Mesendoderm (in vitro differentiated cells): Measurements from ENCODE around the gene C10orf67.

Experiments
- DNase-seq: peaks from one replicate; pipeline ENCODE4 v3.0.0; 2013
- H2AK5ac ChIP-seq: 2 replicates; pipeline ENCODE4 v1.6.1; 2013; ENCODE audit warnings: low read length, inconsistent platforms
- H2BK120ac ChIP-seq: 2 replicates; pipeline ENCODE4 v1.6.1; 2013; ENCODE audit warnings: low read depth, mild to moderate bottlenecking, low read length, moderate library complexity, mixed read lengths
- H2BK15ac ChIP-seq: replicated peaks from 2 replicates; pipeline ENCODE4 v1.6.1; 2013; ENCODE audit warnings: low read depth, mild to moderate bottlenecking, moderate library complexity
- H2BK5ac ChIP-seq: 2 replicates; pipeline ENCODE4 v1.6.1; 2013; ENCODE audit warnings: low read length, inconsistent platforms
- H3K18ac ChIP-seq: 2 replicates; pipeline ENCODE4 v1.6.1; 2013; ENCODE audit warnings: mild to moderate bottlenecking, low read length, mixed read lengths
- H3K23ac ChIP-seq: one replicate; pipeline ENCODE4 v1.6.1; 2013; ENCODE audit warnings: low read length
- H3K27ac ChIP-seq: 2 replicates; pipeline ENCODE4 v1.5.1; 2013; ENCODE audit warnings: low read depth, mild to moderate bottlenecking, inconsistent platforms, low read length, moderate library complexity
- H3K27me3 ChIP-seq: 2 replicates; pipeline ENCODE4 v1.6.1; 2013; ENCODE audit warnings: low read length, control low read depth, mild to moderate bottlenecking, inconsistent platforms; ENCODE audit not compliant: insufficient read depth, poor library complexity
- H3K36me3 ChIP-seq: 2 replicates; pipeline ENCODE4 v1.6.1; 2013; ENCODE audit warnings: low read length, inconsistent platforms; ENCODE audit not compliant: control insufficient read depth, insufficient read depth
- H3K4ac ChIP-seq: one replicate; pipeline ENCODE4 v1.6.1; 2013; ENCODE audit warnings: low read depth, mild to moderate bottlenecking, low read length, moderate library complexity
- H3K4me1 ChIP-seq: 2 replicates; pipeline ENCODE4 v1.6.1; 2013; ENCODE audit warnings: low read depth, low read length, inconsistent platforms; ENCODE audit not compliant: control insufficient read depth
- H3K4me2 ChIP-seq: 2 replicates; pipeline ENCODE4 v1.6.1; 2013; ENCODE audit warnings: low read length
- H3K4me3 ChIP-seq: 2 replicates; pipeline ENCODE4 v1.5.1; 2013; ENCODE audit warnings: mild to moderate bottlenecking, low read length
- H3K56ac ChIP-seq: one replicate; pipeline ENCODE4 v1.6.1; 2013; ENCODE audit warnings: low read length
- H3K79me1 ChIP-seq: 2 replicates; pipeline ENCODE4 v1.6.1; 2013; ENCODE audit warnings: low read length, inconsistent platforms
- H3K79me2 ChIP-seq: 2 replicates; pipeline ENCODE4 v1.6.1; 2013; ENCODE audit warnings: mild to moderate bottlenecking, low read length; ENCODE audit not compliant: control insufficient read depth, insufficient read depth
- H3K9ac ChIP-seq: 2 replicates; pipeline ENCODE4 v1.6.1; 2013; ENCODE audit warnings: low read length, inconsistent platforms
- H4K5ac ChIP-seq: one replicate; pipeline ENCODE4 v1.6.1; 2013; ENCODE audit warnings: low read length
- H4K8ac ChIP-seq: one replicate; pipeline ENCODE4 v1.6.1; 2013; ENCODE audit warnings: low read depth, mild to moderate bottlenecking, control low read depth, low read length, moderate library complexity
- WGBS: extraction: QIAGEN DNeasy Blood & Tissue Kit; methylation state at CpG from one replicate; pipeline ENCODE4 v1.1.7; 2013; ENCODE audit warnings: low lambda C conversion rate, missing lambda C conversion rate; ENCODE audit not compliant: insufficient coverage; ENCODE audit errors: extremely low coverage; 5-methylcytosine and 5-hydroxymethylcytosine counted together

The C10orf67 gene

DNA sequence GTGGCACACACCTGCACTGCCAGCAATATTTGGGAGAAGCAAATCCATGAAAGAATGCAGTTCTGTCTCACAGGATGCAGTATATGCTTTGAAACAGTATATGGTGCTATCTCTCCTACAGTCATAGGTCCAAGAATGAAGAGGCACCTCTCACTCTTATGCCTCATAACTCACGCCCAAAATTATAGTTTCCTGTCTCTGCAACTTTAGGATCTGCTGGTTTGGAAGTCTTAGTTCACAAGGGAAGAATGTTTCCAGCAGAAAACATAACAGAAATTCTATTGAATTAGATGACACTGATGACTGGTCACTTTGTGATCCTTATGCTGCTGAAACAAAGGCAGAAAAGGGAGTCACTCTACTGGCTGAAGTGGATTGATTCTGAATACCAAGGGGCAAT lies 5.7 kb downstream of the C10orf67 start:
- no peak for DNase-seq
- Histone ChIP-seq H3K4ac (no peak overlapping the region), H2BK120ac (no peak overlapping the region), H3K79me2 (no peaks in the 10 kb centered on the region), H4K5ac (no peak overlapping the region), H2BK15ac (no peak overlapping the region), H2AK5ac (no peak overlapping the region), H3K27me3 (no peaks in the 10 kb centered on the region), H3K18ac (no peak overlapping the region), H3K56ac (no peak overlapping the region), H3K27ac (no peak overlapping the region), H2BK5ac (no peak overlapping the region), H3K23ac (no peak overlapping the region), H3K4me2 (no peak overlapping the region), H4K8ac (no peak overlapping the region), H3K4me3 (no peak overlapping the region), H3K9ac (no peak overlapping the region), H3K4me1 (no peaks in the 10 kb centered on the region), H3K79me1 (no peaks in the 10 kb centered on the region), H3K36me3 (no peaks in the 10 kb centered on the region)
- no CpG with 5 or more reads among the region's 1 CpG for WGBS

- Histone ChIP-seq H3K4ac (no peak overlapping the region), H2BK120ac (no peak overlapping the region), H3K36me3 (no peaks in the 10 kb centered on the region), H2AK5ac (no peak overlapping the region), H3K79me2 (no peaks in the 10 kb centered on the region), H3K56ac (no peak overlapping the region), H3K4me2 (no peak overlapping the region), H3K4me1 (no peaks in the 10 kb centered on the region), H3K18ac (no peak overlapping the region), H3K27me3 (no peaks in the 10 kb centered on the region), H3K27ac (no peak overlapping the region), H2BK5ac (no peak overlapping the region), H4K8ac (no peak overlapping the region), H4K5ac (no peak overlapping the region), H3K4me3 (no peak overlapping the region), H2BK15ac (no peak overlapping the region), H3K79me1 (no peaks in the 10 kb centered on the region), H3K23ac (no peak overlapping the region), H3K9ac (no peak overlapping the region)
- peak; percentile 78 for DNase-seq
- no CpG with 5 or more reads among the region's 11 CpGs for WGBS
Measured at GRCh38 chr10:23338155-23338828, 6.3 kb downstream of the C10orf67 start.

DNA sequence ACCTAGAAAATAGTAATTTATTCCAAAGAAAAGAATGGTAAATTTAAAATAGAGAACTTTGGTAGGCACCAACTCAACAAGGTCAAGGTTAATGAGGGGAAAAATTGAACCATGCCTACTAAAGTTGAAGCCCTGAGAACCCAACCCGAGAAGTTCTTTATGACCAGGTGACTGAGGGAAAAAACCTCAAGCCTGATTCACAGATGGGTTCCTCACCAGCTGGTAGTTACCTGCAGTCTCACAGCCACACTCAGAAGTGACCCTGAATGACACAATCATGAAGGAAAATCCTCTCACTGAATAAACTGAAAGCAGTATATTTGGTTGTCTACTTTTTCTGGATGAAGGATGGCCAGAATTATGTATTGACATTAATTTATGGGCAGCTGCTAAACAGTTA lies 7.0 kb downstream of the C10orf67 start:
- Histone ChIP-seq H2AK5ac (no peak overlapping the region), H4K5ac (no peak overlapping the region)

GRCh38 chr10:23331567-23332301 lies 12.9 kb downstream of the C10orf67 start:
- Histone ChIP-seq H3K56ac (no peak overlapping the region), H2BK5ac (no peak overlapping the region), H3K27ac (no peak overlapping the region), H3K36me3 (no peaks in the 10 kb centered on the region), H3K4me1 (no peaks in the 10 kb centered on the region), H3K79me2 (no peaks in the 10 kb centered on the region), H3K27me3 (no peaks in the 10 kb centered on the region), H4K8ac (no peak overlapping the region), H3K79me1 (no peaks in the 10 kb centered on the region), H3K4me3 (no peak overlapping the region), H3K23ac (no peak overlapping the region), H2BK15ac (no peak overlapping the region), H3K4me2 (no peak overlapping the region), H3K18ac (no peak overlapping the region), H2AK5ac (no peak overlapping the region), H4K5ac (no peak overlapping the region), H2BK120ac (no peak overlapping the region), H3K4ac (no peak overlapping the region), H3K9ac (no peak overlapping the region)
- no peak for DNase-seq
- no CpG with 5 or more reads among the region's 8 CpGs for WGBS

More for the DNA sequence above, 7.0 kb downstream of the C10orf67 start:
- no peaks in the 10 kb centered on the region for H3K79me2 ChIP-seq
- H3K23ac ChIP-seq: no peak overlapping the region
- no peaks in the 10 kb centered on the region for H3K36me3 ChIP-seq
- no peak overlapping the region for H2BK5ac ChIP-seq
- no peaks in the 10 kb centered on the region for H3K27me3 ChIP-seq
- WGBS: no CpG with 5 or more reads among the region's 1 CpG
- no peak overlapping the region for H3K4me2 ChIP-seq
- H3K4me1 ChIP-seq: no peaks in the 10 kb centered on the region
- H2BK15ac ChIP-seq: no peak overlapping the region
- H2BK120ac ChIP-seq: no peak overlapping the region
- no peak for DNase-seq
- no peak overlapping the region for H3K18ac ChIP-seq
- no peak overlapping the region for H4K8ac ChIP-seq
- no peak overlapping the region for H3K56ac ChIP-seq
- H3K27ac ChIP-seq: no peak overlapping the region
- H3K4me3 ChIP-seq: no peak overlapping the region
- no peak overlapping the region for H3K9ac ChIP-seq
- no peak overlapping the region for H3K4ac ChIP-seq
- no peaks in the 10 kb centered on the region for H3K79me1 ChIP-seq

DNA sequence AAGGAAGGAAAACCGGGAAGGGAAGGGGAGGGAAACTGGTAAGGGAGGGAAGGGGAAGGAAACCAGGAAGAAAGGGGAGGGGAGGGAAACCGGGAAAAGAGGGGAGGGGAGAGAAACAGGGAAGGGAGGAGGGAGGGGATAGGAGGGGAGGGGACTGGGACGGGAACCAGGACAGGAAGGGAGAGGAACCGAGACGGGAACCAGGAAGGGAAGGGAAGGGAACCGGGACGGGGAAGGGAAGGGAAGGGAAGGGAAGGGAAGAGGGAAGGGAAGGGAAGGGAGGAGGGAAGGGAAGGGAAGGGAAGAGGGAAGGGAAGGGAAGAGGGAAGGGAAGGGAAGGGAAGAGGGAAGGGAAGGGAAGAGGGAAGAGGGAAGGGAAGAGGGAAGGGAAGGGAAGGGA lies 13.6 kb downstream of the C10orf67 start:
- no peak for DNase-seq
- no peak overlapping the region for H3K4me3 ChIP-seq
- H2BK5ac ChIP-seq: no peak overlapping the region
- no peaks in the 10 kb centered on the region for H3K79me1 ChIP-seq
- no peak overlapping the region for H4K8ac ChIP-seq
- no peak overlapping the region for H3K4me2 ChIP-seq
- H3K56ac ChIP-seq: no peak overlapping the region
- H3K9ac ChIP-seq: no peak overlapping the region
- H3K18ac ChIP-seq: no peak overlapping the region
- no peak overlapping the region for H3K27ac ChIP-seq
- no peak overlapping the region for H2AK5ac ChIP-seq
- H3K4me1 ChIP-seq: no peaks in the 10 kb centered on the region
- no peaks in the 10 kb centered on the region for H3K79me2 ChIP-seq
- no peaks in the 10 kb centered on the region for H3K36me3 ChIP-seq
- H2BK15ac ChIP-seq: no peak overlapping the region
- no CpG with 5 or more reads among the region's 7 CpGs for WGBS
- H3K23ac ChIP-seq: no peak overlapping the region
- H3K27me3 ChIP-seq: no peaks in the 10 kb centered on the region
- H3K4ac ChIP-seq: no peak overlapping the region
- no peak overlapping the region for H4K5ac ChIP-seq
- no peak overlapping the region for H2BK120ac ChIP-seq
